Measurements from ENCODE around the gene PRPF6.
"Not testable (repeated sequence)": the region's sequence is repeated elsewhere in the genome, so short reads cannot be mapped to it uniquely, and the experiment has no call there.

PRPF6 gene

GRCh38 chr20:63966944-63967322 lies 14.0 kb upstream of the PRPF6 start:
- peaks cover 36% of the 10 kb centered on the region for H3K9me3 ChIP-seq
- H3K27me3 ChIP-seq: no peaks in the 10 kb centered on the region
- no peak for TF ChIP-seq Cebpa-rat (IDR thresholded peaks at IDR 0.05)
- H3K4me1 ChIP-seq: peaks cover 24% of the 10 kb centered on the region
- H3K4me2 ChIP-seq: no peak overlapping the region
- 0 out of 2 replicates have a peak overlapping the region, but pooled peaks have one; percentile 5 for H3K4me3 ChIP-seq
- H3K36me3 ChIP-seq: peaks cover 55% of the 10 kb centered on the region
- H4K20me1 ChIP-seq: no peaks in the 10 kb centered on the region
- no peak overlapping the region for H3K9ac ChIP-seq
- no peak overlapping the region for H3K27ac ChIP-seq

- H3K36me3 ChIP-seq: peaks cover 49% of the 10 kb centered on the region
- H4K20me1 ChIP-seq: no peaks in the 10 kb centered on the region
- no peak for TF ChIP-seq Cebpa-rat (IDR thresholded peaks at IDR 0.05)
- no peak overlapping the region for H3K27ac ChIP-seq
- H3K4me1 ChIP-seq: peaks cover 29% of the 10 kb centered on the region
- no peaks in the 10 kb centered on the region for H3K27me3 ChIP-seq
- peaks cover 36% of the 10 kb centered on the region for H3K9me3 ChIP-seq
- H3K4me3 ChIP-seq: peak overlapping the region; percentile 5; the same call in 1 of the 2 replicates
- no peak overlapping the region for H3K9ac ChIP-seq
- H3K4me2 ChIP-seq: no peak overlapping the region
These were observed 13.4 kb upstream of the PRPF6 start for GRCh38 chr20:63967330-63968135.

DNA sequence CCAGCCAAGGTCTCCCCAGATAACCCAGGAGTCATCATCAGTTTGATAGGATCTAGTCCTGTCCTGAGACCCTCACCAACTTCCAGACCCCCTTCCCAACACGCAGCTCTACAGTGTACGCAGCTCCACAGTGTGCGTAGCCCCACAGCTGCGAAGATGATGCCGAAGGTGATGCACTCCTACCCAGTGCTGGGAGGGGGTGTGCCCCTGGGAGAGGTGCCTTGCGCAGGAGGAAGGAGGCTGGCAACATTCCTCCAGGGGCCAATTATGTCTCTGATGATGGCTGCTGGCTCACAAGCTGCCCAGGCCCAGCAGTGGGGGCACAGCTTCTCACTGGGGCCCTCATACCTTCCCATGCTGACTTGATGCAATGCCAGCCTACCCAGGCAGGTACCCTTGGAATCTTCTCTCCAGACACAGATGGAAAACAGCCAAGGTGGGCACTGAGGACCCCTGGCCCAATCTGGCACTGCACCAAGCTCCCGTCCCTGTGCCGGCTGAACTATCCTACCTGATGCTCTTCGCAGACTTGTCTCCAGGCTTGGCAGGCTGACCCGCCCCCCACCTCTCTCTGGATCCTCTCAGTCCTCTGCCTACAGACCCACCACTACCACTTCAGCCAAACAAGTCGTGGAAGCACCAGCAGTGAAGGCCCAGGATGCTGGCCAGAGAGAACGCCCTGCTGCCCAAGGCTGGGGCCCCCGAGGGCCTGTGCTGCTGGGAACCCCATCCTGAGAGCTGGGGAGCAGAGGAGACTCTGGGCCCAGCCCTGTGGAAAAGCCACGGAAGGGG lies 12.6 kb upstream of the PRPF6 start:
- H3K36me3 ChIP-seq: peaks cover 41% of the 10 kb centered on the region
- H4K20me1 ChIP-seq: no peaks in the 10 kb centered on the region
- H3K4me2 ChIP-seq: peak overlapping the region; percentile 95
- no peaks in the 10 kb centered on the region for H3K27me3 ChIP-seq
- peaks cover 36% of the 10 kb centered on the region for H3K9me3 ChIP-seq
- TF ChIP-seq Cebpa-rat (IDR thresholded peaks at IDR 0.05): no peak
- peak overlapping the region; percentile 88 for H3K4me3 ChIP-seq
- H3K4me1 ChIP-seq: peaks cover 30% of the 10 kb centered on the region
- peak overlapping the region; percentile 96 for H3K27ac ChIP-seq
- peak overlapping the region; percentile 97 for H3K9ac ChIP-seq

- TF ChIP-seq Cebpa-rat (IDR thresholded peaks at IDR 0.05): no peak
- H3K27me3 ChIP-seq: no peaks in the 10 kb centered on the region
- H3K36me3 ChIP-seq: peaks cover 33% of the 10 kb centered on the region
- peak overlapping the region; percentile 97 for H3K9ac ChIP-seq
- no peaks in the 10 kb centered on the region for H4K20me1 ChIP-seq
- H3K9me3 ChIP-seq: peaks cover 32% of the 10 kb centered on the region
- peak overlapping the region; percentile 96 for H3K27ac ChIP-seq
- peak overlapping the region; percentile 88 for H3K4me3 ChIP-seq
- peak overlapping the region; percentile 95 for H3K4me2 ChIP-seq
- H3K4me1 ChIP-seq: peaks cover 35% of the 10 kb centered on the region
These were observed 11.8 kb upstream of the PRPF6 start for GRCh38 chr20:63968928-63969760.

- H3K9me3 ChIP-seq: peaks cover 26% of the 10 kb centered on the region
- H3K36me3 ChIP-seq: peaks cover 36% of the 10 kb centered on the region
- TF ChIP-seq Cebpa-rat (IDR thresholded peaks at IDR 0.05): no peak
- no peaks in the 10 kb centered on the region for H4K20me1 ChIP-seq
- H3K4me3 ChIP-seq: peak within 1 kb of the TSS; percentile 88
- no peaks in the 10 kb centered on the region for H3K27me3 ChIP-seq
- H3K27ac ChIP-seq: peak within 1 kb of the TSS; percentile 96
- peak within 1 kb of the TSS; percentile 97 for H3K4me2 ChIP-seq
- peaks cover 35% of the 10 kb centered on the region for H3K4me1 ChIP-seq
- H3K9ac ChIP-seq: peak within 1 kb of the TSS; percentile 97
These were observed 10.9 kb upstream of the PRPF6 start, which contains the start of gene ZNF512B for GRCh38 chr20:63969838-63970713. Gene ZNF512B (minus strand): TSS chr20:63969930. CDS start chr20:63967950, 1,980 bp downstream.

GRCh38 chr20:63970714-63971431 lies 10.1 kb upstream of the PRPF6 start:
- TF ChIP-seq Cebpa-rat (IDR thresholded peaks at IDR 0.05): no peak
- Histone ChIP-seq H3K4me2 (peak overlapping the region; percentile 97), H4K20me1 (no peaks in the 10 kb centered on the region), H3K9ac (no peak overlapping the region), H3K9me3 (peaks cover 24% of the 10 kb centered on the region), H3K27me3 (no peaks in the 10 kb centered on the region), H3K27ac (no peak overlapping the region), H3K4me3 (no peak overlapping the region), H3K36me3 (peaks cover 43% of the 10 kb centered on the region), H3K4me1 (peaks cover 35% of the 10 kb centered on the region)

GRCh38 chr20:63971960-63972311 lies 9.0 kb upstream of the PRPF6 start:
- H3K9ac ChIP-seq, H4K20me1 ChIP-seq, H3K27me3 ChIP-seq, H3K4me3 ChIP-seq, H3K27ac ChIP-seq: not testable (repeated sequence)
- peaks cover 35% of the 10 kb centered on the region for H3K4me1 ChIP-seq
- peak overlapping the region; percentile 5; the same call in 1 of the 2 replicates for H3K4me2 ChIP-seq
- peaks cover 13% of the 10 kb centered on the region for H3K9me3 ChIP-seq
- peaks cover 41% of the 10 kb centered on the region for H3K36me3 ChIP-seq
